Activated CD4-positive, alpha-beta T cell treated with anti-CD3 and anti-CD28 coated beads, Interleukin-2, amount 50 U/mL, for 24 hours (primary cell): Measurements from ENCODE around the gene HTR1B.

Experiments
- DNase-seq, 2 donors: peaks; one replicate each; pipeline ENCODE4 v3.0.0-alpha.2; 2020; ENCODE audit warnings: low read depth in 1 of 2, low spot score in 1 of 2

Gene HTR1B, protein sequence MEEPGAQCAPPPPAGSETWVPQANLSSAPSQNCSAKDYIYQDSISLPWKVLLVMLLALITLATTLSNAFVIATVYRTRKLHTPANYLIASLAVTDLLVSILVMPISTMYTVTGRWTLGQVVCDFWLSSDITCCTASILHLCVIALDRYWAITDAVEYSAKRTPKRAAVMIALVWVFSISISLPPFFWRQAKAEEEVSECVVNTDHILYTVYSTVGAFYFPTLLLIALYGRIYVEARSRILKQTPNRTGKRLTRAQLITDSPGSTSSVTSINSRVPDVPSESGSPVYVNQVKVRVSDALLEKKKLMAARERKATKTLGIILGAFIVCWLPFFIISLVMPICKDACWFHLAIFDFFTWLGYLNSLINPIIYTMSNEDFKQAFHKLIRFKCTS

GRCh38 chr6:77463308-77463860 lies at the start of gene HTR1B:
Gene HTR1B, minus strand, starts transcription at chr6:77463491. Its CDS starts 88 bp downstream, at chr6:77463403.
- no peak for DNase-seq

DNA sequence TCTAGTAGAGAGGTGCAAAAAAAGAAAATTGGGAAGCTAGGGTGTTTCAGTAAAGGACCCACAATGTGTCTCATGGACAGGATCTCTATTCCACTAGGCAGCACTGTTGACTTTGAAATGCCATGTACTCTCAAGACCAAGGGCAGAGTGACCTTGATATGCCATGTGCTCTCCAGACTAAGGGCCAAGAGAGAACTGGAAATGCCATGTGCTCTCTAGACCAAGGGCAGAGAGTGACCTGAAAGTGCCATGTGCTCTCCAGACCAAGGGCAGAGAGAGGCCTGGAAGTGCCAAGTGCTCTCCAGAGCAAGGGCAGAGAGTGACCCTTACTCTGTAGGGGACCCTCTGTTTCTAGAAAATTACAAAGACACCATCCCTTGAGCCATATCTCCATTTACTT lies 49.3 kb upstream of the HTR1B start:
- DNase-seq: no peak

- no peak for DNase-seq
These were observed 48.6 kb upstream of the HTR1B start for GRCh38 chr6:77511860-77512259.

- DNase-seq: no peak
These were observed 39.7 kb upstream of the HTR1B start for GRCh38 chr6:77502981-77503380.

- no peak for DNase-seq
These were observed 29.2 kb upstream of the HTR1B start for GRCh38 chr6:77492530-77492929.

- no peak for DNase-seq
These were observed 24.6 kb upstream of the HTR1B start for GRCh38 chr6:77487808-77488425.

DNA sequence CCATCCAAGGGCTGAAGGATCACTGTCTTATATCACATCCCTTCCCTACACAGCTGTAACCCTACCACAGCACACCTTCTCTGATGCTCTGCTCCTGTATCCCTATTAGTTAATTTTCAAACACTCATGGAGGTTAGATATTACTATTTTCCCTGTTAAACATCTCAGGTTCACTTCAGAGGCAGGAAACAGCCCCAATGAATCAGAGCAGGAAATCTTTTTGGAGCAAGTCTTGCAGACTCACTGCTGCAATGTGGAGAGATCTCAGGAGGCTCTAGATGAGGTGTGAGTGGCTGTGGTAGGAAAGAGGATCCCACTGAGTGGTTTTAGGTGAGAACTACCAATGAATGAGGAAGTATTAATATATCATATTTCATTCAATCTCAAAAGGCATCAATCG lies 19.7 kb upstream of the HTR1B start:
- DNase-seq: no peak

GRCh38 chr6:77474973-77475372 lies 11.7 kb upstream of the HTR1B start:
- DNase-seq: no peak

GRCh38 chr6:77474286-77474956 lies 11.1 kb upstream of the HTR1B start:
- no peak for DNase-seq

- DNase-seq: no peak
These were observed 7.7 kb upstream of the HTR1B start for GRCh38 chr6:77470983-77471382.

- no peak for DNase-seq
These were observed 5.6 kb upstream of the HTR1B start for GRCh38 chr6:77468939-77469338.

DNA sequence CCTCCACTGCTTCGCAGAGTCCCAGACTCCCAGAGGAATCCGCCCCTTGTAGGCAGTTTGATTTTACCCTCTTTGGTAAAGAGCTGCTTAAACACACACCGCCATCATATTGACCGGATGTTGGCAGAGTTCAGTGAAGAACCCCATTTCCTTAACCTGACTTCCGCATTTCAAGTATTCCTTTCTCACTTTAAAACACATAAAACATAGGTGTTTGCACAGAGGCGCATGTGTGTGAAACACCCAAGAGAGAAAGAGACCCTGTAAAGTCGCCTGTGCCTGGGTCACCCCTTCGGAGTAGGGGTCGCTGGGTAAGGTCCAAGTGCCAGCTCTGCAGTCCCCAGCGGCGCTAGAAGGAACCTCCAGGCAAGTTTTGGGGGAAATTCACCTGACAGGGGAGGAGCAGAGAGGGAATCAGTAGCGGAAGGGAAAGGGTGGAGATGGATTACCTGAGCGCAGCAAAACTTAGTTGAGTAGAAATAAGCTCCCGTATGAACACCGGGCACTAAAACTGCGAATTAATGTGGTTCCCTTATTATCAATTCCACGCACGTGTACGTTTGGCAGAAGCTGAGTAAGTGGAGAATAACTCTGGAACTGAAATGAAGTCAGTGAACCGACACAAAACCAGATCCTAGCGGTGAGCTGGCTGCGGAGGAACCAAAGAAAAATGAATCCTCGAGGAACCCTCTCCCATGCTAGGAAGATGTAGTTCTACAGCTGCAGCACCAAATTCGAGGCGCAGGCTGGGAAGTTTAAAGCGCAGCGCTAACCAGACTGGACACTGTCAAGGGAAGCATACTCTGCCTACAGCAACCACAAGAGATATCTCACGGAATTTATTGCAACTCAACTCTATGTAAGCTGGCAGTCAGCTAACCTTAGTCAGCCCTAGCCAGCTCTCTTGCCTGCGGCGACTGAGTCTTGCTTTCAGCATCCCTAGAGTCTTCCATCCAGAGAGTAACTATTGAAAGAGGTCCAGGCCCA lies 3.5 kb upstream of the HTR1B start:
- no peak for DNase-seq

DNA sequence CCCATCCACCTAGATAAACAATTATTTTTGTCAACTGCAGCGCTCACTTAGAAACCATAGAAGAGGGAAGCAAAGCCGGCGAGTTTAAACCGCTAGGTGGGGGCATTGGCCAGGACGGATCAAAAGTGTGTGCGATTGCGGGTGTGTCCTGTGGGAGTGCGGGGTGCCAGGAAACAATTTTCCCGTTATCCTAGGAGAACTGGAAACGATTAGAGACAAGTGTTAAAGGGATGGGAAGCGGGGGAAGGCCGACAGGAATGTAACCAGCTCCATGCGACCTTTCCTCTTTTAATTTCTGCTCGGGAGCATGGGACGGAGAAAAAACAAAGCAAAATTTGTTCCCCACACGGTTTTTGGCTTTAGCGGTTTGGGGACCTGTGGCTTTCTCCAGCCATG lies 2.8 kb upstream of the HTR1B start:
- DNase-seq: no peak

DNA sequence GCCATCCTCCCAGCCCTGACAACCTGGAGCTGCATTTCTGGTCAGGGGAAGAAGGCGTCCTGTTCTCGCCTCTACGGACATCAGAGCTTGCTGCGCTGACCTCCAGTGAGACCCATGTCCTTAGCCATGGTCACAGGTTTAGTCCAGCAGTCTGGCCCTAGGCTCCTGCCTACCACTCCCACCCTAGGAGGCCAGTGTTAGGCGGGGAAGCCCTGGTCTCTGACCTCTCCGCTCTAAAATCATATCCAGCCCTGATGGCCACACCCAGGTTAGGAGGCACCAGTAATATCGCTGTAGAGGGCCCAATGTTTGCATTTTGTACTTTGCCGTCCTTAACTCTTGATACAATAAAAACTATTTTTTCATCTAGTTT lies 1.2 kb upstream of the HTR1B start:
- DNase-seq: no peak

DNA sequence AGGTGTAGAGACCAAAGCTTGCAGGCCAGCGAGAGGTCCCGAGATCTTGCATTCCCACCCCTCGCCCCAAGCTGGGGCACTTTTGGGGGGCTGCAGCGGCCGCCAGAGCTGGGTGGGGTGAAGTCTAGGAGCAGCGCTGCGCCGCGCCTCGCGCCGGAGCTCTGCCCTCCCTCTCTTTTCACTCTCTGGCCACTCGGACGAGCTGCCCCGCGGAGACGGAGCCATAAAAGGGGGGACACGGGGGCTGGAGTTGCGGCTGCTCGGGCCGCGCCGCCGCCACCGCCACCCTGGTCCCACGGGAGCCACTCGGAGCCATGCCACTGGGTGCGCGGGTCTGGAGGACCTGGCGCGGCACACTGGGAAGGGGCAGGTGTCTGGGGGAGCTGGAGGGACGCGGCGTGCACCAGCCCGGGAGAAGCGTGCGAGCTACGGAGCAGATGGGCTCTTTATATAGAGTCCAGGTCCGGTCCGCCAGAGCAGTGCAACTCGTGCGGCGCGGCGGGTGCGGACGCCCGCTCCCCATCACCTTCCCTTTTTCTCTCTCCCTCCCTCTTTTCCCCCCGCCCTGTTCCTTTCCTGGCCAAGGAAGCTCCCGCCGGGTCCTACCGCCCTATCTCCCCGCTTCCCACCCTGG lies 687 bp upstream of the HTR1B start:
- no peak for DNase-seq

DNA sequence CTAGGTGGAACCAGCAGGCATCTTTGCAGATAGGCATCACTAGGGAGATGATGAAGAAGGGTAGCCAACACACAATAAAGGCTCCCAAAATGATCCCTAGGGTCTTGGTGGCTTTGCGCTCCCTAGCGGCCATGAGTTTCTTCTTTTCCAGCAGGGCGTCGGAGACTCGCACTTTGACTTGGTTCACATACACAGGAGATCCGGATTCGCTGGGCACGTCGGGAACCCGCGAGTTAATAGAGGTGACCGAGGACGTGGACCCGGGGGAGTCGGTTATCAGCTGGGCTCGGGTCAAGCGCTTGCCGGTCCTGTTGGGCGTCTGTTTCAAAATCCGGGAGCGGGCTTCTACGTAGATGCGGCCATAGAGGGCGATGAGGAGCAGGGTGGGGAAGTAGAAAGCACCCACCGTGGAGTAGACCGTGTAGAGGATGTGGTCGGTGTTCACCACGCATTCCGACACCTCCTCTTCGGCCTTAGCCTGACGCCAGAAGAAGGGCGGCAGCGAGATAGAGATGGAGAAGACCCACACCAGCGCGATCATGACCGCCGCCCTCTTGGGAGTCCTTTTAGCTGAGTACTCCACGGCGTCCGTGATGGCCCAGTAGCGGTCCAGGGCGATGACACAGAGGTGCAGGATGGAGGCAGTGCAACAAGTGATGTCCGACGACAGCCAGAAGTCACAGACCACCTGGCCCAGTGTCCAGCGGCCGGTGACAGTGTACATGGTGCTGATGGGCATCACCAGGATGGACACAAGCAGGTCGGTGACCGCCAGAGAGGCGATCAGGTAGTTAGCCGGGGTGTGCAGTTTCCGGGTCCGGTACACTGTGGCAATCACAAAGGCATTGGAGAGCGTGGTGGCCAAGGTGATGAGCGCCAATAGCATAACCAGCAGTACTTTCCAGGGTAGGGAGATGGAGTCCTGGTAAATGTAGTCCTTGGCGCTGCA lies 658 bp downstream of the HTR1B start:
- DNase-seq: no peak

GRCh38 chr6:77461796-77462195 lies 1.5 kb downstream of the HTR1B start:
- DNase-seq: no peak

DNA sequence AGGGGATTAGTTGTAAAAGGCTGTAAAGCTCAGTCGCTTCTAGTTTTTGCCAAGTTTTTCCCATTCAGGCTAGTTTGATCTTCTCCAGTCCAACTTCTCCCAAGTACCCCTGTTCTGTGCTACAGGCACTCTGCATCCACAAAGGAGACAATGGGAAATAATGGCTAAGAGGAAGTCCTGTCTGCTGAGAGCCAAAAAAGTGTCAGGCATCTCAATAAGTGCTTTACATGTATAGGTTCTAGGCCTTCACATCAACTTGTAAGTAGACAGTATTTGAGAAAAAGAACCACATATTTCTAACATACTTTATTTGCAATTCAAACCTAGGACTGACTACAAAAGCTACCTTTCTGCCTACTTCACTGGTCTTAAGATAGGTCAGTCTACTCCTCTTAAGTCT lies 4.9 kb downstream of the HTR1B start:
- DNase-seq: no peak

- peak in 1 of 2 donors; percentile 12 for DNase-seq
These were observed 5.5 kb downstream of the HTR1B start for GRCh38 chr6:77457720-77458349.
